A673 (cell line): ENCODE results near the gene CX3CL1.

Experiments
- CTCF ChIP-seq: fragments of 300-800, 200-600 bp; sonication (generic); conservative IDR thresholded peaks from 2 replicates; pipeline ENCODE4 v1.5.1; 2017; ENCODE audit warnings: low read depth, mild to moderate bottlenecking, antibody characterized with exemption, low read length, moderate library complexity, mixed read lengths
- EZH2 ChIP-seq: fragments of 200-600 bp; sonication (generic); IDR thresholded peaks from 2 replicates; pipeline ENCODE4 v1.6.1; 2017; ENCODE audit warnings: borderline replicate concordance, low read depth, mild to moderate bottlenecking, mixed read lengths, antibody characterized with exemption, low read length; ENCODE audit not compliant: poor library complexity, severe bottlenecking

DNA sequence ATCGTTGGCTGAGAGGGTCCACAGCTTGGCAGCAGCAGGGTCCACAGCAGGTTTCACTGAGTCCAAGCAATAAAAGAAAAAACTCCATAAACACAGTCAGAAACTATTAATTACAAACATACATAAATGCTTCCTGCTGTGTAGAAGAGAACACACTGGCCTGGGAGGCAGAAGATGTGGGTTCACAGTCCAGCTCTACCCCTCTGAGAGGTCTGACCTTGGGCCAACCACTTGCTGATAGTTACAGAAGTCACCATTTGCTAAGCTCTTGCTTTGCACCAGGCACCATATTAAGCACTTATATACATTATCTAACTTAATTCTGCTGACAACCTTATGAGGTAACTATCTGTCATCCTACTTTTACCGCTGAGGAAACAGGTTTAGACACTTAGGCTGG lies 60.2 kb downstream of the CX3CL1 start:
- no peak for TF ChIP-seq CTCF
- no peak for TF ChIP-seq EZH2
